Muscle layer of colon (tissue), 2 donors: ENCODE measurements around the gene GPHA2.

Experiments
- H3K27ac ChIP-seq: one replicate; pipeline ENCODE4 v1.7.0; 2013; ENCODE audit warnings: low read depth, mild to moderate bottlenecking, low read length, moderate library complexity
- H3K27me3 ChIP-seq, 2 donors: one replicate each; pipeline ENCODE4 v1.7.0; 2013; ENCODE audit warnings: low read length in 2 of 2, mild to moderate bottlenecking in 2 of 2; ENCODE audit not compliant: insufficient read depth in 2 of 2, control insufficient read depth in 1 of 2
- H3K36me3 ChIP-seq: one replicate; pipeline ENCODE4 v1.7.0; 2013; ENCODE audit warnings: mild to moderate bottlenecking, low read length; ENCODE audit not compliant: insufficient read depth
- H3K4me1 ChIP-seq: one replicate; pipeline ENCODE4 v1.7.0; 2013; ENCODE audit warnings: mild to moderate bottlenecking, low read length; ENCODE audit not compliant: insufficient read depth
- H3K4me3 ChIP-seq, 2 donors: one replicate each; pipeline ENCODE4 v1.7.0; 2013; ENCODE audit warnings: low read length in 2 of 2, low read depth in 1 of 2, mild to moderate bottlenecking in 1 of 2, moderate library complexity in 1 of 2
- H3K9ac ChIP-seq: one replicate; pipeline ENCODE4 v1.7.0; 2013; ENCODE audit warnings: low read length
- H3K9me3 ChIP-seq: one replicate; pipeline ENCODE4 v1.7.0; 2013; ENCODE audit warnings: mild to moderate bottlenecking, low read length
- donor health status: abdominal sarcoma.
- donor health status: Adenocarcinoma of cecum.

The GPHA2 gene

GRCh38 chr11:64887234-64887756 is 48.4 kb downstream of the GPHA2 start:
- H3K9ac ChIP-seq, result peak overlapping the region; percentile 53
- peak overlapping the region; percentile 37 for H3K27ac ChIP-seq
- peaks cover 10% of the 10 kb centered on the region for H3K4me1 ChIP-seq
- no peaks in the 10 kb centered on the region for H3K9me3 ChIP-seq
- H3K27me3 ChIP-seq, result no peaks in the 10 kb centered on the region
- H3K36me3 ChIP-seq, result no peaks in the 10 kb centered on the region
- peak overlapping the region in 1 of 2 donors; percentile 70 for H3K4me3 ChIP-seq

DNA sequence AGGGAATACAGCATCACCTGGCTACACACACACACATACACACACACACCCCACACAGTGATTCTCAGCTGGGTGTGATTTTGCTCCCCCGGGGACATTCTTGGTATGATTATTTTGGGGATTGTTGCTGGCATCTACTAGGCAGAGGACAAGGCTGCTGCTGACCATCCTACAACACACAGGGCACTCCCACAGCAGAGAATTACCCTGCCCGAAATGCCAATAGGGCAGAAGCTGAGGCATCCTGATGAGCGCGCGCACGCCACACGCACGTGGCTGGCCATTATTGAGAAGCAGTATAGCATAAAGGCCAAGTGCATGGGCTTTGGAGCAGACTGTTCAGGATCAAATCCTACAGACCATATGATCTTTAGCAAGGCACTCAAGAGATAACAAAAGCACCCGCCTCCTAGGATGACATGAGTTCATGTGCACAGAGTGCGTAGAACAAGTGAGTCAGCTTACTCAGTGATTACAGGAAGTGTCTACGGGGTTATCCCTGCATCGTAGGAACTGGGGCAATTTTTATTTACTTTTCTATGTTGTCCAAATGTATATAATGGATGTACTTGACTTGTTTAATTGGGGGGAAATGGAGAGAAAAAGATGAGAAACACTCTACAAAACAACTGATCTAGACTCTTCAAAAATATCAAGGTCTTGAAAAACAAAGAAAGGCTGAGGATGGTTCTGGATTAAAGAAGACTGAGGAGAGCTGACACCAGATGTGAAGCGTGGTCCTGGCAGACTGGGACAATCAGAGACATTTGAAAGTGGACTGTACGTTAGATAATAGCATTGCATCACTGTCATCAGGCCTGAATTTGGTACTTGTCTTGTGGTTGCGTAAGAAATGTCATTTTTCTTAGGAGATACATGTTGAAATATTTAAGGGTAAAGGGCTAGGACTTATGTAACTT is 50.1 kb downstream of the GPHA2 start:
- Histone ChIP-seq H3K9me3 (no peaks in the 10 kb centered on the region), H3K36me3 (no peaks in the 10 kb centered on the region), H3K9ac (no peak overlapping the region), H3K4me3 (no peak overlapping the region), H3K27me3 (no peaks in the 10 kb centered on the region), H3K27ac (no peak overlapping the region), H3K4me1 (peaks cover 10% of the 10 kb centered on the region)
